Sigmoid colon (tissue), 4 donors: ENCODE measurements around the gene ANAPC4.

Experiments
- EP300 ChIP-seq, 4 donors: sonication (generic); formaldehyde crosslinking; IDR thresholded peaks; one replicate each; pipeline ENCODE4 v1.6.1; 2017; ENCODE audit warnings: antibody characterized with exemption in 4 of 4
- POLR2A ChIP-seq, 2 donors: fragments of 450-650 bp; IDR thresholded peaks; one replicate each; pipeline ENCODE4 v1.6.1; 2016; ENCODE audit warnings: antibody characterized with exemption in 2 of 2, mild to moderate bottlenecking in 2 of 2, moderate library complexity in 2 of 2
- TF ChIP-seq, protein P1 (sequence below), 4 experiments: fragments of 450-650 bp in 3 of 4; fragments of 200-600 bp in 1 of 4; IDR thresholded peaks; one replicate each; pipeline ENCODE4 v1.5.1; 2016 to 2019; ENCODE audit warnings: antibody characterized with exemption in 4 of 4, mild to moderate bottlenecking in 3 of 4, moderate library complexity in 2 of 4

DNA sequence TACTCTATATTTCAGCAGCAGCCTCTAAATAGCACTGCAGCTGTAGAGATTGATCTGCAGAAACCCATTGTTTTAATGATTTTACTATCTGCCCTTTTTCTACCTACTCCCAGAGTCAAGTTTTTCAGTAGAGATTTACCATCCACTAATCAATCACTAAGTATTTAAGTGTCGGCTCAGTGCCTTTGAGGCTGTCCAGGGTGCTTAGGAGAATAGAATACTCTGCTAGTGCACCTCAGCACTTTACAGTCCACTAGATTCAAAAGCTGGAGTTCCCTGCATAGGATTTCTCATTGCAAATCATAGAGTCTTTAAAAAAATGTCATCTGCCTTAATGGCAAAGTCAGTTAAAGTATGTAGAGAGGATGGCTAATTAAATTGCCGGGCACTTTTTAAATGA is 29.6 kb upstream of the ANAPC4 start:
- TF ChIP-seq, protein P1, sequence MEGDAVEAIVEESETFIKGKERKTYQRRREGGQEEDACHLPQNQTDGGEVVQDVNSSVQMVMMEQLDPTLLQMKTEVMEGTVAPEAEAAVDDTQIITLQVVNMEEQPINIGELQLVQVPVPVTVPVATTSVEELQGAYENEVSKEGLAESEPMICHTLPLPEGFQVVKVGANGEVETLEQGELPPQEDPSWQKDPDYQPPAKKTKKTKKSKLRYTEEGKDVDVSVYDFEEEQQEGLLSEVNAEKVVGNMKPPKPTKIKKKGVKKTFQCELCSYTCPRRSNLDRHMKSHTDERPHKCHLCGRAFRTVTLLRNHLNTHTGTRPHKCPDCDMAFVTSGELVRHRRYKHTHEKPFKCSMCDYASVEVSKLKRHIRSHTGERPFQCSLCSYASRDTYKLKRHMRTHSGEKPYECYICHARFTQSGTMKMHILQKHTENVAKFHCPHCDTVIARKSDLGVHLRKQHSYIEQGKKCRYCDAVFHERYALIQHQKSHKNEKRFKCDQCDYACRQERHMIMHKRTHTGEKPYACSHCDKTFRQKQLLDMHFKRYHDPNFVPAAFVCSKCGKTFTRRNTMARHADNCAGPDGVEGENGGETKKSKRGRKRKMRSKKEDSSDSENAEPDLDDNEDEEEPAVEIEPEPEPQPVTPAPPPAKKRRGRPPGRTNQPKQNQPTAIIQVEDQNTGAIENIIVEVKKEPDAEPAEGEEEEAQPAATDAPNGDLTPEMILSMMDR (IDR thresholded peaks at IDR 0.05) = no peak
- TF ChIP-seq EP300 (IDR thresholded peaks at IDR 0.05) (no peak), POLR2A (IDR thresholded peaks at IDR 0.05) (no peak)
